WTC11 (cell line): ENCODE data around the gene SMCR8.

ENCODE experiments used
- ATF2 ChIP-seq: sonication (generic); formaldehyde crosslinking; IDR thresholded peaks from 2 replicates; pipeline ENCODE4 v1.8.1; 2022; ENCODE audit warnings: low read depth, missing genetic modification reagents, borderline replicate concordance
- CBFB ChIP-seq: sonication (generic); formaldehyde crosslinking; IDR thresholded peaks from 2 replicates; pipeline ENCODE4 v1.8.1; 2022; ENCODE audit warnings: mild to moderate bottlenecking, low read depth, missing genetic modification reagents
- CTCF ChIP-seq: fragments of 200-600 bp; IDR thresholded peaks from 2 replicates; pipeline ENCODE4 v1.8.0; 2022; ENCODE audit warnings: antibody characterized with exemption
- ELF4 ChIP-seq: sonication (generic); formaldehyde crosslinking; IDR thresholded peaks from 2 replicates; pipeline ENCODE4 v1.8.1; 2022; ENCODE audit warnings: low read depth, mild to moderate bottlenecking, moderate library complexity, missing genetic modification reagents
- SMAD3 ChIP-seq: sonication (generic); formaldehyde crosslinking; IDR thresholded peaks from 2 replicates; pipeline ENCODE4 v1.8.0; 2022; ENCODE audit warnings: missing genetic modification reagents, mild to moderate bottlenecking, borderline replicate concordance
- SP1 ChIP-seq: sonication (generic); formaldehyde crosslinking; conservative IDR thresholded peaks from 2 replicates; pipeline ENCODE4 v1.8.1; 2022; ENCODE audit warnings: missing genetic modification reagents
- TEAD1 ChIP-seq: sonication (generic); formaldehyde crosslinking; IDR thresholded peaks from 2 replicates; pipeline ENCODE4 v1.8.0; 2022; ENCODE audit warnings: mild to moderate bottlenecking, missing genetic modification reagents
- TEAD4 ChIP-seq: sonication (generic); formaldehyde crosslinking; IDR thresholded peaks from 2 replicates; pipeline ENCODE4 v1.8.0; 2022; ENCODE audit warnings: mild to moderate bottlenecking, missing genetic modification reagents
- ZNF138 ChIP-seq: sonication (generic); formaldehyde crosslinking; conservative IDR thresholded peaks from 2 replicates; pipeline ENCODE4 v1.8.1; 2022; ENCODE audit warnings: mild to moderate bottlenecking, moderate library complexity, missing genetic modification reagents
- ZNF232 ChIP-seq: sonication (generic); formaldehyde crosslinking; IDR thresholded peaks from 2 replicates; pipeline ENCODE4 v1.8.0; 2022; ENCODE audit warnings: mild to moderate bottlenecking, missing genetic modification reagents
- TF ChIP-seq, protein P1 (sequence below): sonication (generic); formaldehyde crosslinking; IDR thresholded peaks from 2 replicates; pipeline ENCODE4 v1.8.0; 2022; ENCODE audit warnings: mild to moderate bottlenecking, missing genetic modification reagents
- TF ChIP-seq, protein P2 (sequence below): sonication (generic); formaldehyde crosslinking; IDR thresholded peaks from 2 replicates; pipeline ENCODE4 v1.8.0; 2022; ENCODE audit warnings: mild to moderate bottlenecking, missing genetic modification reagents
- TF ChIP-seq, protein P3 (sequence below): sonication (generic); formaldehyde crosslinking; IDR thresholded peaks from 2 replicates; pipeline ENCODE4 v1.8.0; 2022; ENCODE audit warnings: missing genetic modification reagents

GRCh38 chr17:18280249-18280648, 34.8 kb upstream of the SMCR8 start:
- TF ChIP-seq TEAD4 (CRISPR knock-in tag): no peak
- TF ChIP-seq TEAD1 (CRISPR knock-in tag): no peak
- TF ChIP-seq, protein P1, sequence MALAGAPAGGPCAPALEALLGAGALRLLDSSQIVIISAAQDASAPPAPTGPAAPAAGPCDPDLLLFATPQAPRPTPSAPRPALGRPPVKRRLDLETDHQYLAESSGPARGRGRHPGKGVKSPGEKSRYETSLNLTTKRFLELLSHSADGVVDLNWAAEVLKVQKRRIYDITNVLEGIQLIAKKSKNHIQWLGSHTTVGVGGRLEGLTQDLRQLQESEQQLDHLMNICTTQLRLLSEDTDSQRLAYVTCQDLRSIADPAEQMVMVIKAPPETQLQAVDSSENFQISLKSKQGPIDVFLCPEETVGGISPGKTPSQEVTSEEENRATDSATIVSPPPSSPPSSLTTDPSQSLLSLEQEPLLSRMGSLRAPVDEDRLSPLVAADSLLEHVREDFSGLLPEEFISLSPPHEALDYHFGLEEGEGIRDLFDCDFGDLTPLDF (CRISPR knock-in tag): no peak
- no peak for TF ChIP-seq ELF4 (CRISPR knock-in tag)
- TF ChIP-seq CTCF: no peak
- TF ChIP-seq SMAD3 (CRISPR knock-in tag): no peak
- no peak for TF ChIP-seq ATF2 (CRISPR knock-in tag)
- no peak for TF ChIP-seq ZNF232 (CRISPR knock-in tag)
- no peak for TF ChIP-seq SP1 (CRISPR knock-in tag)
- TF ChIP-seq, protein P2, sequence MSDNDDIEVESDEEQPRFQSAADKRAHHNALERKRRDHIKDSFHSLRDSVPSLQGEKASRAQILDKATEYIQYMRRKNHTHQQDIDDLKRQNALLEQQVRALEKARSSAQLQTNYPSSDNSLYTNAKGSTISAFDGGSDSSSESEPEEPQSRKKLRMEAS (CRISPR knock-in tag): no peak
- no peak for TF ChIP-seq CBFB (CRISPR knock-in tag)
- TF ChIP-seq ZNF138: no peak
- TF ChIP-seq, protein P3, sequence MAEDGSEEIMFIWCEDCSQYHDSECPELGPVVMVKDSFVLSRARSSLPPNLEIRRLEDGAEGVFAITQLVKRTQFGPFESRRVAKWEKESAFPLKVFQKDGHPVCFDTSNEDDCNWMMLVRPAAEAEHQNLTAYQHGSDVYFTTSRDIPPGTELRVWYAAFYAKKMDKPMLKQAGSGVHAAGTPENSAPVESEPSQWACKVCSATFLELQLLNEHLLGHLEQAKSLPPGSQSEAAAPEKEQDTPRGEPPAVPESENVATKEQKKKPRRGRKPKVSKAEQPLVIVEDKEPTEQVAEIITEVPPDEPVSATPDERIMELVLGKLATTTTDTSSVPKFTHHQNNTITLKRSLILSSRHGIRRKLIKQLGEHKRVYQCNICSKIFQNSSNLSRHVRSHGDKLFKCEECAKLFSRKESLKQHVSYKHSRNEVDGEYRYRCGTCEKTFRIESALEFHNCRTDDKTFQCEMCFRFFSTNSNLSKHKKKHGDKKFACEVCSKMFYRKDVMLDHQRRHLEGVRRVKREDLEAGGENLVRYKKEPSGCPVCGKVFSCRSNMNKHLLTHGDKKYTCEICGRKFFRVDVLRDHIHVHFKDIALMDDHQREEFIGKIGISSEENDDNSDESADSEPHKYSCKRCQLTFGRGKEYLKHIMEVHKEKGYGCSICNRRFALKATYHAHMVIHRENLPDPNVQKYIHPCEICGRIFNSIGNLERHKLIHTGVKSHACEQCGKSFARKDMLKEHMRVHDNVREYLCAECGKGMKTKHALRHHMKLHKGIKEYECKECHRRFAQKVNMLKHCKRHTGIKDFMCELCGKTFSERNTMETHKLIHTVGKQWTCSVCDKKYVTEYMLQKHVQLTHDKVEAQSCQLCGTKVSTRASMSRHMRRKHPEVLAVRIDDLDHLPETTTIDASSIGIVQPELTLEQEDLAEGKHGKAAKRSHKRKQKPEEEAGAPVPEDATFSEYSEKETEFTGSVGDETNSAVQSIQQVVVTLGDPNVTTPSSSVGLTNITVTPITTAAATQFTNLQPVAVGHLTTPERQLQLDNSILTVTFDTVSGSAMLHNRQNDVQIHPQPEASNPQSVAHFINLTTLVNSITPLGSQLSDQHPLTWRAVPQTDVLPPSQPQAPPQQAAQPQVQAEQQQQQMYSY (CRISPR knock-in tag): no peak
